Measurements from ENCODE around the gene ARHGAP8. TPM values are rescaled to one million over a fixed set of nuclear protein-coding genes. Genes with fewer than 3 reads are reported as not detected.

ARHGAP8 gene
- total and polyA plus RNA-seq, 10 of the 15 experiments (the other 5 are each of a cell fraction or from before 2014, with no cell fraction given) = 0.33 TPM; not detected in 9

GRCh38 chr22:44797181-44797725 is 44.9 kb downstream of the ARHGAP8 start (continued):
- TF ChIP-seq RELA (IDR thresholded peaks at IDR 0.05; ENCODE audit: borderline replicate concordance, partially characterized antibody) (no peak), ZBTB33 (IDR thresholded peaks at IDR 0.05) (no peak), ZNF592 (IDR thresholded peaks at IDR 0.05) (no peak), CREB1 (IDR thresholded peaks at IDR 0.05; ENCODE audit: low read depth) (no peak), USF2 (IDR thresholded peaks at IDR 0.05; ENCODE audit: borderline replicate concordance, low read depth, low read length) (no peak), SRF (IDR thresholded peaks at IDR 0.05; ENCODE audit: low read depth in 2 of 2, low read length in 2 of 2) (no peak), PBX3 (IDR thresholded peaks at IDR 0.05; ENCODE audit: insufficient replicate concordance, low read depth, low read length) (no peak), CBX5 (IDR thresholded peaks at IDR 0.05; ENCODE audit: low read depth) (no peak), ATF7 (IDR thresholded peaks at IDR 0.05; ENCODE audit: low read depth) (no peak), DPF2 (IDR thresholded peaks at IDR 0.05) (no peak), TAF1 (IDR thresholded peaks at IDR 0.05; ENCODE audit: borderline replicate concordance, low read depth, low read length) (no peak), YY1 (IDR thresholded peaks at IDR 0.05; ENCODE audit: low read depth, low read length) (no peak), FOS (IDR thresholded peaks at IDR 0.05; ENCODE audit: borderline replicate concordance, extremely low read depth, insufficient read length) (no peak)

Measured in GM12878 (cell line).